Natural killer cell (primary cell): ENCODE data around the gene AHNAK2. TPM values are rescaled to one million over a fixed set of nuclear protein-coding genes. Genes with fewer than 3 reads are reported as not detected.

Experiments
- ATAC-seq, 3 donors: fragments of 150-1000 bp in 2 of 3; fragments of 200-7000 bp in 1 of 3; cut with Tn5 transposase; 1 replicate in 1 of 3; 2 replicates in 2 of 3; pipeline ENCODE4 v1.10.0; 2021; ENCODE audit warnings: mild to moderate bottlenecking in 2 of 3, moderate library complexity in 2 of 3
- DNase-seq, 2 donors: peaks; one replicate each; pipeline versions ENCODE4 v3.0.0 to v3.0.0-alpha.2; 2013 to 2021; ENCODE audit warnings: mixed read lengths in 1 of 2
- H3K27ac ChIP-seq: one replicate; pipeline ENCODE4 v1.5.1; 2013; ENCODE audit warnings: mild to moderate bottlenecking, low read length
- H3K27me3 ChIP-seq: one replicate; pipeline ENCODE4 v1.6.1; 2013; ENCODE audit warnings: low read length; ENCODE audit not compliant: control insufficient read depth, insufficient read depth
- H3K36me3 ChIP-seq: one replicate; pipeline ENCODE4 v1.6.1; 2013; ENCODE audit warnings: low read length; ENCODE audit not compliant: control insufficient read depth, insufficient read depth
- H3K4me1 ChIP-seq: one replicate; pipeline ENCODE4 v1.6.1; 2013; ENCODE audit warnings: low read length; ENCODE audit not compliant: control insufficient read depth, insufficient read depth
- H3K4me3 ChIP-seq: one replicate; pipeline ENCODE4 v1.5.1; 2013; ENCODE audit warnings: low read length
- H3K9me3 ChIP-seq: one replicate; pipeline ENCODE4 v1.6.1; 2013; ENCODE audit warnings: low read length; ENCODE audit not compliant: control insufficient read depth, insufficient read depth
- H3K27ac Mint-ChIP-seq, 2 donors: one replicate each; pipeline ENCODE4 v1.8.0; 2022; ENCODE audit warnings: mild to moderate bottlenecking in 2 of 2, mixed read lengths in 2 of 2, moderate library complexity in 1 of 2
- H3K27me3 Mint-ChIP-seq, 2 donors: one replicate each; pipeline ENCODE4 v1.8.0; 2022; ENCODE audit warnings: low read depth in 2 of 2, mixed read lengths in 2 of 2
- H3K36me3 Mint-ChIP-seq: one replicate; pipeline ENCODE4 v1.8.0; 2022; ENCODE audit warnings: mixed read lengths
- H3K4me1 Mint-ChIP-seq, 2 donors: one replicate each; pipeline ENCODE4 v1.8.0; 2022; ENCODE audit warnings: mixed read lengths in 2 of 2
- H3K4me3 Mint-ChIP-seq: one replicate; pipeline ENCODE4 v1.8.0; 2022; ENCODE audit warnings: mild to moderate bottlenecking, moderate library complexity, mixed read lengths
- H3K9me3 Mint-ChIP-seq, 2 donors: one replicate each; pipeline ENCODE4 v1.8.0; 2022; ENCODE audit warnings: mixed read lengths in 2 of 2
- CTCF ChIP-seq: fragments of 200-600 bp; IDR thresholded peaks from one replicate; pipeline ENCODE4 v1.8.0; 2022; ENCODE audit warnings: antibody characterized with exemption
- WGBS: methylation state at CpG from one replicate; pipeline ENCODE4 v1.1.7; 2013; ENCODE audit warnings: missing lambda C conversion rate; ENCODE audit not compliant: insufficient coverage; 5-methylcytosine and 5-hydroxymethylcytosine counted together
- intact Hi-C: fragments of 100-400 bp; cut with micrococcal nuclease; formaldehyde crosslinking; loops from one replicate; pipeline ENCODE4 v1.14.2; 2022
- total RNA-seq, 4 donors: library from RNA; stranded (reverse); fragments of 120-200 nt in 1 of 4; gene quantifications; one replicate each; pipeline versions ENCODE4 v1.2.3 to v1.2.4, GENCODE V29; 2013 to 2022

Gene AHNAK2
- total RNA-seq, 3 donors from 2014 or later (not counting 1 experiment from before 2014, with no cell fraction given), result 0.05 TPM; not detected in 2

- H3K4me1 ChIP-seq, result no peaks in the 10 kb centered on the region
- no peaks in the 10 kb centered on the region for H3K27me3 ChIP-seq
- DNase-seq (no peak), ATAC-seq (no peak)
- no peaks in the 10 kb centered on the region for H3K36me3 ChIP-seq
- Mint-ChIP-seq H3K4me3 (no peak overlapping the region), H3K4me1 (no peaks in the 10 kb centered on the region), H3K36me3 (no peaks in the 10 kb centered on the region), H3K27me3 (peaks cover 3 to 28% of the 10 kb centered on the region in 2 donors), H3K27ac (no peak overlapping the region), H3K9me3 (no peaks in the 10 kb centered on the region)
- 91% methylated on average over 26 of the region's 26 CpGs for WGBS
- no peaks in the 10 kb centered on the region for H3K9me3 ChIP-seq
- H3K4me3 ChIP-seq, result no peak overlapping the region
- intact Hi-C loops, result no loop called here
- H3K27ac ChIP-seq, result no peak overlapping the region
- no peak for TF ChIP-seq CTCF
Measured at GRCh38 chr14:104941508-104942365, 36.4 kb downstream of the AHNAK2 start.

GRCh38 chr14:104940526-104941150 lies 37.5 kb downstream of the AHNAK2 start:
- DNase-seq, result no peak
- no peak overlapping the region for H3K4me3 Mint-ChIP-seq

GRCh38 chr14:104939666-104940410 lies 38.3 kb downstream of the AHNAK2 start:
- DNase-seq (no peak), ATAC-seq (no peak)
- Histone ChIP-seq H3K27me3 (no peaks in the 10 kb centered on the region), H3K9me3 (no peaks in the 10 kb centered on the region), H3K4me1 (peaks cover under 1% of the 10 kb centered on the region), H3K27ac (no peak overlapping the region), H3K4me3 (no peak overlapping the region), H3K36me3 (no peaks in the 10 kb centered on the region)
- WGBS, result 75% methylated on average over 11 of the region's 11 CpGs
- Mint-ChIP-seq H3K27me3 (peaks cover 5 to 28% of the 10 kb centered on the region in 2 donors), H3K27ac (no peak overlapping the region), H3K4me3 (no peak overlapping the region), H3K4me1 (no peaks in the 10 kb centered on the region), H3K9me3 (no peaks in the 10 kb centered on the region), H3K36me3 (no peaks in the 10 kb centered on the region)
- intact Hi-C loops, result no loop called here
- TF ChIP-seq CTCF, result no peak

More at GRCh38 chr14:104940526-104941150, 37.5 kb downstream of the AHNAK2 start:
- Histone ChIP-seq H3K4me1 (no peaks in the 10 kb centered on the region), H3K4me3 (no peak overlapping the region), H3K27ac (no peak overlapping the region), H3K27me3 (no peaks in the 10 kb centered on the region), H3K36me3 (no peaks in the 10 kb centered on the region), H3K9me3 (no peaks in the 10 kb centered on the region)
- H3K9me3 Mint-ChIP-seq, result no peaks in the 10 kb centered on the region
- 89% methylated on average over 3 of the region's 3 CpGs for WGBS
- intact Hi-C loops, result no loop called here
- H3K27me3 Mint-ChIP-seq, result peaks cover 3 to 28% of the 10 kb centered on the region in 2 donors
- no peak overlapping the region for H3K27ac Mint-ChIP-seq
- H3K4me1 Mint-ChIP-seq, result no peaks in the 10 kb centered on the region
- TF ChIP-seq CTCF, result no peak
- no peaks in the 10 kb centered on the region for H3K36me3 Mint-ChIP-seq
- ATAC-seq, result no peak
